NCI-H2196 (cell line): ENCODE data around the gene SSNA1.

Experiments
- DNase-seq: peaks from one replicate; lab custom pipeline; 2025; ENCODE audit not compliant: unreplicated experiment; lab: John Stamatoyannopoulos, UW

Gene SSNA1

DNA sequence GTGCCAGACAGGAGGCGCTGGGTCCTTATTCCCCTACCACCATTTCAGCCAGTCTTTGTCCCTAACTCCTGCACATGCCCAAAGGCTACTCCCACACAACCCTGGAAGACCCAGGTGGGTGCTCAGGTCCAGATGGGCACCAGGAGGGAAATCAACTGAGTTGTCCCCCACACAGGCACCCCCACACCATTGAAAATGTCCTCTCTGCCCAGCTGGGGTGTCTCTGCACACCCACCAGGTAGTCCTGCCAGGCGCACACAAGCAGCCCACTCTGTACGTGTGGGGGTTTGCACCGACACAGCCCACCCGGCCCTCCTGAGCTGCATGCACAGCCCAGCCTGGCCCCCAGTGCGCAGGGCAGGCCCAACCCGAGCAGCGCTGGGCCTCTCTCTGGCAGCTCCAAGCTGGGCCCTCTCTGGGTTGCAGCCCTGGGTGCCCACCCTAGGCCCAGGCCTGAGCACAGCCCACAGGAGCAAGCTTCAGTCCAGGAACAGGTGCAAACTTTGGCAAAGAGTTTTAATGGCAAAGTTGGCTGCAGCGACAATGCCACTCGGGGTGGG is 31.4 kb downstream of the SSNA1 start:
- DNase-seq: no peak

DNA sequence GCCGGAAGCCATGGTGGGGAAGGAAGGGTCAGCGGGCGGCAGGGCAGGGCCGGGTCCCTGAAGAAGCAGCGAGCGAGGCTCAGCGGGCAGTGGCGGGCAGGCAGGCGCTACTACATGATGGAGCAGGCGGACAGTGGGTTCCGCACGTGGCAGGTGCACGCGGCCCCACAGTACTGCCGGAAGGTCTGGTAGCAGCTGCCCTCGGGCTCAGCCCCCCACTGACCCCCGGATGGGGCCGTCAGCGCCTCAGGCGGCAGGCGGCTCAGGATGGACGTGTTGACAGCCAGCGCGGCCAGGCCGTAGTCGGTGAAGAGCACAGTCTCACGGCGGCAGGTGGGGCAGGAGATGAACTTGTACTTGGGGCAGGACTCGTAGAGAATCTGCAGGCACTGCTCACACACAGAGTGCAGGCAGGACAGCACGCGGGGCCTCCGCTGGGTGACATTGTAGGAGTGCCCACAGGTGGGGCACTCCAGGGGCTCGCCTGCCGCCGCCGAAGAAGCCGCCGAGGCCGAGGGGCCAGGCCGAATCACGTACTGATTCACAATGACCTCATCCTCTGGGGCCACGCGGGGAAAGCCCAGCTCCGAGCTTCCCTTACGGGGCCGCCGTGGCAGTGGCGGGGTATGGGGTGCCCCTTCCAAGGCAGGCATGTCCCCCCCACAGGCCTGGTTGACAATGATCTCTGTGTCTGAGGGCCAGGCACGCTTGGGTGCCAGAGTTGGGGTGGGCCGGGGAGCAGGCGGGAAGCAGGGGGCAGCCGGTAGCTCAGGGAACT is 32.0 kb downstream of the SSNA1 start:
- DNase-seq: no peak

DNA sequence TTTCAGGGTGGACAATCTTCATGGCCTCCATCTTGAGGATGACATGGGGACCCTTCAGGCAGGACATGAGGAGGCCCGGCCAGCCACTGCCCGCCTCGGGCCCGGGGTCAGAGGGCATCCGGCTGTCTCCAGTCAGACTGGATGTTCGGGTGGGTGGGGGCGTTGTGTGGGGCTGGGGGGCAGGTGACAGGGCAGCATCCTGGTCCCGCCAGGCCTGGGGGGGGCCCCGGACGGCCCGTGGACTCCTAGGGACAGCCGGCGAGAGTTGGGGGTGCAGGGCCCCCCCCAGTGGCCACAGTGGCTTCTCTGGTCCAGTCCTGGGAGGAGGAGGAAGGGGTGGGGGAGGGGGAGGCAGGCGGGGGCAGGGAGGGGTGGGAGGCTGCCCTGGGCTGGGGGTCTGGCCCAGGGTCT is 32.6 kb downstream of the SSNA1 start:
- no peak for DNase-seq

DNA sequence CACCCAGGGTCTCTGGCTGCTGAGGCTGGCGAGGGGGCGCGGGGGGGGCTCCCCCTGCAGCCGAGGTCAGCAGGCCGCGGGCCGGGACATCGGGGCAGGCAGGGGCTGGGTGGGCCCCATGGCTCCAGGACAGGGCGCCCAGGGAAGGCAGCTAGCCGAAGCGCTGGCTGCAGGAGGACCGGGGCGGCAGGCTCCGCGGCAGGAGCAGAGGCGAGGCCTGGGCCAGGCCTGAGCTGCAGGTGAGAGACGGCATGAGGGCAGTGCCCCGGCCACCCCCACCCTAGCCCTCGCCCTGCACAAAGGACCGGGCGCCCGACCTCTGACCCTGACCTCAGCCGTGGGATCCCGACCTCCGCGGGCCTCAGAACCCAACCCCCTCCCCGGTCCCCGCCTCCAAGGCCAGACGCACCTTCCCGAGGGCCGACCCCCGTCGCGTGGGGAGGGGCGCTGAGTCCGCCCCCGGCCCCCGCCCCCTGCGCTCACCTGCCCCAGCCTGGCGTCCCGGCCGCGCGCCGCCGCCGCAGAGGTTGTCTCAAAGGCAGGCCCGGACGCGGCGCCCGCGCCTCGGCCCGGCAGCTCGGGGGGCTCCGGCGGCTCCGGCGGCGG is 33.1 kb downstream of the SSNA1 start:
- peak; percentile 52 for DNase-seq

DNA sequence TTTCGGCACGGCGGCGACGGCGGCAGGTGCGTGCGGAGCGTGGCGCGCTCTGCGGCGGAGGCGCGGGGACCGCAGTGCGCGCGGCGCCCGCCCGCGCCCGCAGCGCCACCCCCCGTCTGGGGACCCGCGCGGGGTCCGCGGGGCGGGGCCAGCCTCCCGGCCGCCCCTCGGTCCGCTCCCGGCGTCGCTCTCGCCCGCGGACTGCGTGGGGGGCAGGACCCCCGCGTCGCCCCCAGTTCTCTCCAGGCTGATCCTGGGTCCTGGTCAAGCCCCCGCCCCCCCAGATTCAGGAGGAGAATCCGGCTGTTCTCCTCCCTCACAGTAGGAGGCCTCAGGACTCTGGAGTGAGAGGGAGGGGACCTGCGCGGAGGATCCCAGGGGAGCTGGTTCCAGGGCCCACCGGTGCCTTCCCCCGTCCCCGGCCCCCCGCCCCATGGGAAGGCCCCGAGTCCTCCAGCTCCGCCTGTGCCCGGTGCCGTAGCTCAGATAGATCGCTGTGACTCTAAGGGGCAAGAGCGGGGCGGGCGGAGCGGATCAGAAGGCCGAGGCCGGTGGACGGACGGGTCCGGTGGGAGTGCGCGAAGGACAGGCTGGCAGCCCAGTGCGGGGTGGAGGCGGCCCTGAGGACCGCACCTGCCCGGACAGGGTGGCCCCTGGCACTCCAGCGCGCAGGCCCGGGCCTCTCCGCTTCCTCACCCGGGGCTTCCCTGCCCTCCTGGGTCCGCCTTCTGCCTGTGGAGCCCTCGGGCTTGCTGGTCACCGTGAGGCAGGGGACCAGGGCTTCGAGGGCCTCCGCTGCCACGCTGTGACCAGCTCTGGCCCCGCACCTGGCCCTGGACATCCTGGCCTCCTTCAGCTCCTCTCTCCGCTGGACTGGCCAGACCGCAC is 34.0 kb downstream of the SSNA1 start, which contains the start of gene RNF208:
Gene RNF208 (minus strand): TSS at position 51 of the 888 bp plus-strand sequence. CDS start 1,028 bp downstream, outside the sequence.
- no peak for DNase-seq

DNA sequence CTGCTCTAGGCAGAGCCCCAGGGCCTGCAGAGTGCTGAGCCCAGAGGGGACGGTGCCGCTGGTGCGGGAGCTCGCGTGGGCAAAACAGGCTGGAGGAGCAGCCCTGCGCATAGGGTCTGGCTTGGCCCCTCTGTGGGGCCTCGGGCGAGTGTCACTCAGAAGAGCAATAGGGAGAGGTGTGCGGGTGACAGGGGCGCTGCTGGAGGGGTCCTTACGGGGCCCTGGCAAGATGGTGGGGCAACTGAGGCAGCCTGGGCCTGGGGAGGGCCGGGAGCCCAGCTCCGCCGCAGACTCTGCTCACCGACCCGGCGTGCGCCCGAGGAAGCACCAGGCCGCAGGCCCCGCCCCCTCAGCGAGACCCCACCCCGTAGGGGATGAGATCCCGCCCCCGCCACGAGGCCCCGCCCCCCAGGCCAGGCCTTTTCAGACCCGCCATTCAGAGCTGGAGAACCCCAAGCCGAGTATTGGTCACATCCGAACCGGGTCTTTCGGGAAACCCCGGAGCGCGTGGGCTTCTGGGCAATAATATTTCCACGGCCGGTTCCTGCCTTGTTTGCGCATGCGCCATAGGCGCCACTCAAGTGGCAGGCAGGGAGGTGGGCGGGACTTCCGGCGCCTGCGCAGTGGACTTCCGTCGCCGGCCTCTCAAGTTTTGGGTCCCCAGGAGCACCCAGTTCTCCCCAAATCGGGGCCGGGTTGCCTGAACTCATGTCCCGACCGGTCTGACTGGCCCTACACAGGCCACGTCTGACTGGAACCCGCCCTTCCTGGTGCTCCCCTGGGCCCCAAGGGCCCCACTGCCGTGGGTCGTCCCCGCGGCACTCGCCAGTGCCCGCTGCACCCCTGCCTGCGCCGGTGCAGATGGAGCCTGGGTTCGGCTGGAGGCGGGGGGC is 34.8 kb downstream of the SSNA1 start:
- DNase-seq: peak; percentile 97

DNA sequence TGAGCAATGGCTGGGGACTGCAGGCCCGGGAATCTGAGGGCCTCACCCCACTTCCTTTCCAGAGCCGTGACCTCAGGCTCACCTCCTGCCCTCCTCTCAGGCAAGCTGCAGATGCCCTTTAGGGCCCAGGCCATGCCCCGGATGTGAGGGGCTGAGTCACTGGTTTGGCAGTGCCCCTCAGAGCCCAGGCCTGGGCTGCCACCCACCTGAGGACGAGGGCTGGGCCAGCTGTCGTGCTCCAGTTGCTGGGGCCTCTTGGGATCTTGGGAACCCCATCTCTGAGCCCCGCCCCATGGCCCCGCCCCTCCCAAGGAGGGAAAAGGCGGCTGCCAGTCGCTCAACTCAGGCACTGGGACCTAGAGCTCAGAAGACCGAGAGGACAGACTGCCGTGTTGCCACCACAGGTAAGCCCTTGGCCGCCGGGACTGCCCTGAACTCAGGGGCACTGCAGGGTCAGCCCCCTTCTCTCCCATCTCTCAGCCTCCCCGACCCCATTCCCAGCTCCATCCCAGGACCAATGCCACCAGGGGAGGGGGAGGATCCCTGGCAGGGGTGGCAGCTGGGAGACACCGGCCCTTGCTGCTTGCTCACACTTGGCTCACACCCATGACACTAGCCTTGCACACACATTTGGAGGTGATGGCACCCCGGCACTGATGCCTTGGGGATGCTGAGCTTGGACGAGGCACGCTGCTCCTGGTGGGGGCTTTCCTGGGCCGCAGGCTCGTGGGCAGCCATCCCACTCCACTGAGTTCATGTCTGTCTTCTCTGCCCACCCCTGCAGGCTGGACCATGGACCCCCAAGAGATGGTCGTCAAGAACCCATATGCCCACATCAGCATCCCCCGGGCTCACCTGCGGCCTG is 36.6 kb downstream of the SSNA1 start, which contains the start of gene CYSRT1:
Gene CYSRT1 (plus strand): TSS at position 345 of the 865 bp plus-strand sequence. CDS start 448 bp downstream, at position 793.
- no peak for DNase-seq

DNA sequence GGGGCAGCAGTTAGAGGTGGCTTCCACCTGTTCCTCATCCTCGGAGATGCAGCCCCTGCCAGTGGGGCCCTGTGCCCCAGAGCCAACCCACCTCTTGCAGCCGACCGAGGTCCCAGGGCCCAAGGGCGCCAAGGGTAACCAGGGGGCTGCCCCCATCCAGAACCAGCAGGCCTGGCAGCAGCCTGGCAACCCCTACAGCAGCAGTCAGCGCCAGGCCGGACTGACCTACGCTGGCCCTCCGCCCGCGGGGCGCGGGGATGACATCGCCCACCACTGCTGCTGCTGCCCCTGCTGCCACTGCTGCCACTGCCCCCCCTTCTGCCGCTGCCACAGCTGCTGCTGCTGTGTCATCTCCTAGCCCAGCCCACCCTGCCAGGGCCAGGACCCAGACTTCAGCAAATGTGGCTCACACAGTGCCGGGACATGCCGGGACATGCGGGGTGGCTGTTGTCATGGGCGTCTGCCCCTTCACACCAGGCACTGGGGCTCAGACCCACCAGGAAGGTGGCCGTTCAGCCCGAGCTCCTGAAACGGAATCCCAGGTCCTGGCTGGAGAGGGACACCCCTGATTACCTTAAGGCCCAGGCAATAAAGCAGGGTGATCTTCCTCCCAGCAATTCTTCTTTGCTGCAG is 37.3 kb downstream of the SSNA1 start:
- no peak for DNase-seq

DNA sequence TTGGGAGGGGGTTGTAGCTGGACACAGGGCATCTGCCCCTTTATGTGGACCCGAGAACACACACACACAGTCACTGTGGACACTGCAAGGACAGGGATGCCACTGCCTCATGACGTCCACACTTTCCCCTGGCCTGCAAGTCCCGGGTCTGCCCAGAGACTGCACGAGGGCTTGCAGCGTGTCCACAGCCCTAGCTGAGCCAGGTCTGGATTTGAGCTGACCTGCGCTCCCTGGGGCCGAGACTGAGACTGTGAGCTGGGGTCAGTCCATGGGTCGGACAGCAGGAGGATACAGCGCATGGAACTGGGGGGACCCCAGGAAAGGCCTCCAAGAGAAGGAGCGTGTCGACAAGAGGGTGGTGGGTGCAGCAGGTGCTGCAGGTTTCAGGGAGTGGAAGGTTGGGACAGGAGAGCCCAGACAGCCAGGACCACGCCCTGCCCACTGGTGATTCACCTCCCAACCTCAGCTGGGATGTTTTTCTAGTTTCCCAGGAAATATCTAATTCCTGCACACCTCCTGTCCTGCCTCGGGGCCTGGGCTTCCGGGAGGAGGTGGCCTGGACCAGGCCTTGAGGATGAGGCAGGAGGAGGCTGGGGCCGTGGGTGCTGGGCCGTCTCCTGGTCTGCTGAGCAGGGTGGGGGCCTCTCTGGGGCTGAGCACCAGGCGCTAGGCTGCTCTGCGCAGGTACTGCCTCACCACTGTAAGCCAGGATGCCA is 38.0 kb downstream of the SSNA1 start:
- DNase-seq: no peak

DNA sequence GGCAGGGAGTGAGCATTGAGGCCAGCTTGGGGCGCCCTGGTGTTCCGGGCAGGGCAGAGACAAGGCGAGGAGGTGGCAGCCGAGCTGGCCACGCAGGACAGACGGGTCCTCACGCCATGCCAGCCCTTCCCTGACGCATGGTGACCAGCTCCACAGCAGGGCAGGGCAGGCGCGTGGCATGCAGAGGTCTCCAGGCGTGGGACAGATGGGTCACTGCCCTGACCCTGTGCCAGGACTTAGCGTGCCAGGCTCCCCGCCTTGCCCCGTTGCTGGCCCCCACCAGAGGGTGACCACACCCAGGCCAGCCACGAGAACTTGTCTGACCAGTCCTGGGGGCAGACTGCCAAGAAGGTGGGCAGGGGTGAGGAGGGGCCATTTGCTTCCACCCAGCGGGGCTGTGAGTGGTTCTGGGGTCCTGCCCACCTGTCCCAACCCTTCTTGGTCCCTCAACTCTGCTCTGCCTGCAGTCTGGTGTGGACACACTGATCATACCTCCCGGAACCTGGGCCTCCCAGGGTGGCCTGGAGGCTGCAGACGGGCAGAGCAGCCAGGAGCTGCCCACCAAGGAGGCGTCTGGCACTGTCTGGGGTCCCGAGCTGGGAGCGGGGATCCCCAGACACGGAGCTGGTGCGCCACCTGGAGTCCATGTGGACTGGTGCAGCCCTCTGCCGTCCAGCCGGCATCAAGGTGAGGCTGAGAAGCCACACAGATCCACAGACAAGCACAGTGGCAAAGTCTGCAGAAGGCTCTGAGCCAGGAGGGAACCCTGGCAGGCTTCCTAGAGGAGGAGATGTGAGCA is 38.8 kb downstream of the SSNA1 start, which contains the start of gene RNF224:
Gene RNF224 (plus strand): TSS at position 449 of the 799 bp plus-strand sequence. CDS start 834 bp downstream, outside the sequence.
- peak; percentile 84 for DNase-seq

DNA sequence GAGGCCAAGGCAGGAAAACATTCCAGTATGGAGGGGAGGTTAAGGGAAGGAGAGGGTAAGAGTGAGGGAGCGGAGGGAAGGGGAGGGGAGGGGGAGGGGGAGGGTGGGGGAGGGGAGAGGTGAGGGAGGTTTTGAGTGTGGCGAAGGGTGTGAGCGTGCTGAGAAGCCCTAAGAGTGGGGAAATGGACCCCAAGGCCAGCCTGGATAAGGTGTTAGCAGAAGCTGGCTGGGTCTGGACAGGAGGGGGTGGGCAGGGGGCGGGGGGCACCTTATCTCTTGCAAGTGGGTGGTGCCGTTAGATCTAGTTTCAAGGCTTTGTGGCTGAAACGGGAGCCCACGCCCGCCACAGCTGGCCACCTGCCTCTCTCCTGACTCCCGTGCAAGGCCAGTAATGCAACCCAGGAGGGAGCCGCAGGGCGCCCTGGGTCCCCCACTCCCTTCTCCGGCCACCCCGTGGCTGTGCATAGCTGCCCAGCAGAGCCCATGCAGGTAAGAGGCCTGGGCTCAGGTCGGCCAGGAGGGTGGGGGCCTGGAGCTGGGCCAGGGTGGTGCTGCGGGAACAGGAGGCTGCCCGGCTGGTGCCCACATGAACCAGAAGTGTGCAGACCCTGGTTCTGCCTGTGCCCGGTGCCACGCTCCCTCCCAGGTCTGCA is 39.5 kb downstream of the SSNA1 start:
- DNase-seq: peak; percentile 20

DNA sequence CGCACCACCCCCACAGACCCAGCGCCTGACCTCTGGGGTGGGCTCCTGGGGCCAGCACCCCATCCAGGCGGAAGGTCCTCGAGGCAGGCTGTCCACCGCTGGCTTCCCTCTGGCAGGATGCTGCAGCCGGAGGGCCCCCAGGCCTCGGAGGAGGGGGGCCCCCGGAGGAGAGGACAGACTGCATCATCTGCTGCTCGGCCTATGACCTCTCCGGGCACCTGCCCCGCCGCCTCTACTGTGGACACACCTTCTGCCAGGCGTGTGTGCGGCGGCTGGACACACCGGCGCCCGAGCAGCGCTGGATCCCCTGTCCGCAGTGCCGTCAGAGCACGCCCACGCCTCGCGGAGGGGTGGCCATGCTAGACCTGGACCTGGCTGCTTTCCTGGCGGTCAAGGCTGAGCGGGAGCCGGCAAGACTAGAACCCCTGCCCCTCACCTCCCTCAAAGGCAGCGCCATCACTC is 40.1 kb downstream of the SSNA1 start:
- DNase-seq: peak; percentile 66

DNA sequence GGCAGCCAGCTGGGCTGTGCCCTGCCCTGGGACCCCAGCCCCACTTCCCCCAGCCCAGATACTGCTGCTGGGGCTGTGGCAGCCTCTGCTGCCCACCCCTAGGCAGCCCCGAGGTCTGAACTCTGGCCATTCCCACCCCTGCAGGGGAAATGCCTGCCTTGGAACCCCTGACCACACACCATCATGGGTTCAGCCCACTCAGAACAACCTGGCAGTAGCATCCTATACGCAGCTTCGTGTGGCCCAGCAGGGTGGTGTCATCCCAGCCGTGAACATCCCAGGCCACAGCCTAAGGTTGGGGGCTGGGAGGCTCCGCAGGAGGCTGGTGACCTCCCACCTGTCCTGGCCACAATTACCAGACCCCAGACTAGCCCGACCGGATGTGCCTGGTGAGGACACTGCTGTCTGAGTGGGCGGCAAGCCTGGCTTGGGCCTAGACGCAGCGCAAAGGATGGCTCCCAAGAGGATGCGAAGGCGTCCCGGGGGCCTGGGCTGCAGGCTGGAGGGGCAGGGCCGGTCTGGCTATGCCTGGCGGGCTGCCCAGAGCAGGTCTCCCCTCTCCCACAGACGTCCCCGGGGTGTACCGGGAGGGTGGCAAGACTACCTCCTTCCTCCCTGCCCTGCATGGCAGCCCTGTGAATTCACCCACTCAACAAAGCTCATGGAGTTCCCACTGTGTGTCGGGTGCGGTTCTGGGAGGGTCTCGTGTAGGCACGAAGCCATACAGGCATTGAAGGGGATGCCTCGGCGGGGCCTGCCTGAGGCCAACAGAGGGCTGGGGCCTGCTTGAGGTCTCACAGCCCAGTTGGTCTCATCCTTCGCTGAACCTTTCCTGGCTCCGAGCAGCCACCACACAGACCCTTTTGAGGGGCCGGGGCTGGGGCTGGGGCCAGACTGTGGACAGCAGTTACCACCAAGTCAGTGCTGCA is 40.8 kb downstream of the SSNA1 start:
- DNase-seq: no peak

DNA sequence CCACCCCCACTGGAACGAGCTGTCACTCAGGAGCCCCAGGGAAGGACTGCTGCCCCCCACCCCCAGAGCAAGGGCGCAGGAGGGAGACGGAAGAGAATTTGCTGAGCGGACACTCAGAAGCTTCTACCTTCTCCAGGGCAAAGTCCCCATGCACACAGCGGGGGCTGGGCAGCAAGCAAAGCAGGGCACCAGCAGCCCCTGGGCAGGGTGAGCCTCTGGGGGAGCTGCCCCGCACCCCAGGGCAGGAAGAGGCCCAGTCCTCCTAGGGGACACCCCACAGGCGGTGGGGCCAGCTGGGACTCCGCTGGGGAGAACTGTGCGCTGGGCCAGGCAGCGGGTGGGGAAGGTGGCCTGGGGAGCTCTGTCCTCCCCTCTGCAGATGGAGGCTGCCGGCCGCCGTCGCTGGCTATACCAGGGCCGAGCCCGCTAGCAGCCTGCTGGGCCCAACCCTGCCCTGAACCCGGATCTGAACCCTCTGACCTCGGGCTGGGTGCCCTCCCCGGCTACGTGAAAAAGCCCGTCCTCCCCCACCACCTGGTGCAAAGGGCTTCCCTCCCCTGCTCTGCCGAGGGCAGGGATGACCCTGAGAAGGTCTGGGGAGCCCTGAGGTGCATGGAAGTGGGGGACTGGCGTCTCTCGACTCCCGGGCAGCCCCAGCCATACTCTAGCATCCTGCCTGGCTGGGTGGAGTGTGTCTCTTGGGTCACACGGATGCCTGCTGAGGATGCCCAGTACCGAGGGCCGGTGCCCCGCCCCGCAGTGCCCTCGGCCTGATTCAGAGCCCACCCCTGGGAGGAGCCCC is 41.6 kb downstream of the SSNA1 start:
- no peak for DNase-seq
